ENCODE data around the gene PRR20E.

DNA sequence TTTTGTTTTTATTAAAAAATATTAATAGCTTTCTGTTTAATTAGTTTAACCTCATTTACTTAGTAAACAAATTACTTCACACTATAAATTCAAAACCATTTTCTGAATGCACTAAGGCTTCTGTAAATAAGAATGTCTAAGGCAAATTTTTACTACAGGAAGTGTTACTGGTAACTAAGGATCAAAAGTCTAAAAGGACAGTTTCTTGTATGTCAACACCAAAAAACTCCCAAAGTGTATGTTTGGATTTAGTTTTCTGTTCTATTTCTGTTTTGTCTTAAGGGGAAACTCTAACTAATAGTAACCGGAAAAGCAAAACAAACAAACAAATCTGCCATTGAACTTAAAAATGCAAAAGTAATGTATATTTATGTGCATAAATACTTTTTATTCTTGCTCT, 24.7 kb downstream of the PRR20E start:
- TF ChIP-seq POLR2A (IDR thresholded peaks at IDR 0.05): no peak
- TF ChIP-seq, protein P1, sequence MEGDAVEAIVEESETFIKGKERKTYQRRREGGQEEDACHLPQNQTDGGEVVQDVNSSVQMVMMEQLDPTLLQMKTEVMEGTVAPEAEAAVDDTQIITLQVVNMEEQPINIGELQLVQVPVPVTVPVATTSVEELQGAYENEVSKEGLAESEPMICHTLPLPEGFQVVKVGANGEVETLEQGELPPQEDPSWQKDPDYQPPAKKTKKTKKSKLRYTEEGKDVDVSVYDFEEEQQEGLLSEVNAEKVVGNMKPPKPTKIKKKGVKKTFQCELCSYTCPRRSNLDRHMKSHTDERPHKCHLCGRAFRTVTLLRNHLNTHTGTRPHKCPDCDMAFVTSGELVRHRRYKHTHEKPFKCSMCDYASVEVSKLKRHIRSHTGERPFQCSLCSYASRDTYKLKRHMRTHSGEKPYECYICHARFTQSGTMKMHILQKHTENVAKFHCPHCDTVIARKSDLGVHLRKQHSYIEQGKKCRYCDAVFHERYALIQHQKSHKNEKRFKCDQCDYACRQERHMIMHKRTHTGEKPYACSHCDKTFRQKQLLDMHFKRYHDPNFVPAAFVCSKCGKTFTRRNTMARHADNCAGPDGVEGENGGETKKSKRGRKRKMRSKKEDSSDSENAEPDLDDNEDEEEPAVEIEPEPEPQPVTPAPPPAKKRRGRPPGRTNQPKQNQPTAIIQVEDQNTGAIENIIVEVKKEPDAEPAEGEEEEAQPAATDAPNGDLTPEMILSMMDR (IDR thresholded peaks at IDR 0.05): no peak
